GM19023 (cell line): Measurements from ENCODE around the gene VPS25.
"Not testable (repeated sequence)": the region's sequence is repeated elsewhere in the genome, so short reads cannot be mapped to it uniquely, and the experiment has no call there.

ENCODE experiments used
- ATAC-seq: cut with Tn5 transposase; IDR thresholded peaks from one replicate; pipeline ENCODE4 v1.9.1; 2021; ENCODE audit warnings: mild to moderate bottlenecking, moderate library complexity; ENCODE audit not compliant: unreplicated experiment

VPS25 gene

GRCh38 chr17:42767512-42767911 is 5.7 kb upstream of the VPS25 start:
- ATAC-seq = no peak

- ATAC-seq = not testable (repeated sequence)
These were observed 5.2 kb upstream of the VPS25 start for GRCh38 chr17:42768006-42768405.

- ATAC-seq = not testable (repeated sequence)
These were observed 3.3 kb upstream of the VPS25 start for GRCh38 chr17:42769964-42770363.

GRCh38 chr17:42772945-42773289 is 332 bp upstream of the VPS25 start:
- no peak for ATAC-seq

GRCh38 chr17:42774066-42774745 is 957 bp downstream of the VPS25 start:
- no peak for ATAC-seq

GRCh38 chr17:42775534-42776098 is 2.4 kb downstream of the VPS25 start:
- ATAC-seq = no peak

- no peak for ATAC-seq
These were observed 5.3 kb downstream of the VPS25 start for GRCh38 chr17:42778570-42778969.

- ATAC-seq = no peak
These were observed 6.2 kb downstream of the VPS25 start for GRCh38 chr17:42779304-42779935.

- no peak for ATAC-seq
These were observed 6.9 kb downstream of the VPS25 start, which contains the start of gene WNK4 for GRCh38 chr17:42779936-42780850. TSS of gene WNK4 (plus strand) at chr17:42780610. CDS start at chr17:42780699, 89 bp downstream.

GRCh38 chr17:42780851-42781638 is 7.8 kb downstream of the VPS25 start:
- ATAC-seq = no peak

GRCh38 chr17:42781639-42782165 is 8.5 kb downstream of the VPS25 start:
- ATAC-seq = no peak

GRCh38 chr17:42782166-42783061 is 9.2 kb downstream of the VPS25 start:
- no peak for ATAC-seq

- no peak for ATAC-seq
These were observed 10.0 kb downstream of the VPS25 start for GRCh38 chr17:42783062-42783790.

- ATAC-seq = no peak
These were observed 10.5 kb downstream of the VPS25 start for GRCh38 chr17:42783791-42784138.

- ATAC-seq = no peak
These were observed 11.2 kb downstream of the VPS25 start for GRCh38 chr17:42784409-42784808.

- no peak for ATAC-seq
These were observed 11.8 kb downstream of the VPS25 start for GRCh38 chr17:42784811-42785592.

- ATAC-seq = no peak
These were observed 14.0 kb downstream of the VPS25 start for GRCh38 chr17:42787266-42787665.

GRCh38 chr17:42791948-42792347 is 18.7 kb downstream of the VPS25 start:
- ATAC-seq = no peak
